SK-N-DZ (cell line): ENCODE results near the gene STXBP5.

Experiments used
- DNase-seq: peaks from one replicate; pipeline ENCODE4 v3.0.0-alpha.2; 2015; ENCODE audit warnings: low spot score

STXBP5 gene

DNA sequence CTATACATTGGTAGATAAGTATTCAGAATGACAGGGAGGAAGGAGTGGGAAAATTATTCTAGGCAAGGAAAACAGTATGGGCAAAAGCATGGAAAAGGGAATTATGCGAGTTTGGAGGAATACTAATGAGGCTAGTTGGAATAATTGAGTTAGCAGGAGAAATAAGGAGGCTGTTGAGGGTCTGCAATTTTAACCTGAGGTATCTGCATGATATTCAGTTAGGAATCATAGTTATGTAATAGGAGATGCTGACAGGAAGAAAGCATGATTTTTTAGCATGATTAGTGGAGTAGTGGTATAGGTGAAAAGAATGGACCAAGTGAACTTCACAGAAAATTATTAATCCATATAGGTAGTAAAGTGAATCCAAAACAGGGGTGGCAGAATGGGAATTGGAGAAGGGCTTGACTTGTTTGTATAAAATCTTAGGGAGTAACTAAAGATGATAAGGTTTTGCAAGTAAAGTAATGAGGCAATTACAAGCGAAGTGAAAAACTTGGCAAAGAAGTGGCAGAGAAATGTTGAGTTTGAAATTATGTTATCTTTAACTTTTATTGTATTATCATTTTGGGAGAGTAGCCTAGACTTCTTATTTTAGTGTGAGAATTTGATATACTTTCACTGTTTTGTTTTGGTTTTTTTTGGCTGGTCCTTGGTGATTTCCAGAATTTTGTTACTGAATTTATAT is 5.7 kb downstream of the STXBP5 start:
- DNase-seq: no peak

DNA sequence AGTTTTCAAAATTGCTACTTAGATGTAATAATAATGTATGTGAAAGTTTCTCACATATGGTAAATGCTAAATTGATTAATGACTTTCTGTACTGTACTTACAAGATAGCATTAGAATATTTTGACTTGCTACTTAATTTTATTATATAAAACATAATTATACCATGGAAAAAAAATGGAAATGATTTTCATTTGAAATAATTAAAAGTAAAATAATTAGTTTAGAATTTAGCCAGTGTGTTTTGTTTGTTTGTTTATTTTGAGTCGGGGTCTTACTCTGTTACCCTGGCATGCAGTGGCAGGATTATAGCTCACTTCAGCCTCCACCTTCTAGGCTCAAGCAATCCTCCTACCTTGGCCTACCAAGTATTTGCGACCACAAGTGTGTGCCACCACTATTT is 7.1 kb downstream of the STXBP5 start:
- no peak for DNase-seq

DNA sequence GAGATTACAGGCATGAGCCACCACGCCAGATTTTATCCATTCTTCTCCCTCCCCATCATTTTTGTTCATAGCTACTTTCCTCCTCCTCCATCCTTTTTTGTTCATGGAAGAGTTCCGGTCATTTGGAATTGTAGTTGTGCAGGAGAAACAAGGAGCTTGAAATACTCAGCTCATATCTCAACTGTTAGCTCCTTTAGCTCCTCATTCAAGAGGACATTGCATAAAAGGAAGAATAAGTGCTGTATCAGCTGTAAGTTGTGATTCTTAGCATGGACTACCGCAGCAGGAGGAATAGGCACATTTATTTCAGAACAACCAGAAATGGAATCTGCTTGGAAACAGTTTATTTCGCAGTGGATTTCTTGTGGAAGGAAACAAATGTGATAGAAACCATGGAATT is 7.6 kb downstream of the STXBP5 start:
- no peak for DNase-seq

DNA sequence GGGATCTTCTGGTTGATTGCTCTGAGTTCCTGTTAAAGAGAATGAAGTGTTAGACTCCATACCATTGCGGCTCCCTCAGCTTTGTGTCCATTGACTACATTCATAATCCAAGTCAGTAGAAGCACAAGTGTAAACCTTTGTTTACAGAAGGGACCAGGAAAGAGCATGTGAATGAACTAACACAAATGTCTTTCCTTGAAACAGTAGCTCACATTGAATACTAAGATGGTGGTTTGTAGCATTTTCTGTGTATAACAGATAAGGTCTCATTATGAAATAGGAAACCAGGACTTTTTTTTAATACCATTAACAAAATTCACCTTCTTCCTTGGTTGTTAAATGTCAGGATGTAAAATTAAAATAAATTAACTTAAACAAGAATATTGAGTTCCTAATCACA is 8.4 kb downstream of the STXBP5 start:
- DNase-seq: no peak

DNA sequence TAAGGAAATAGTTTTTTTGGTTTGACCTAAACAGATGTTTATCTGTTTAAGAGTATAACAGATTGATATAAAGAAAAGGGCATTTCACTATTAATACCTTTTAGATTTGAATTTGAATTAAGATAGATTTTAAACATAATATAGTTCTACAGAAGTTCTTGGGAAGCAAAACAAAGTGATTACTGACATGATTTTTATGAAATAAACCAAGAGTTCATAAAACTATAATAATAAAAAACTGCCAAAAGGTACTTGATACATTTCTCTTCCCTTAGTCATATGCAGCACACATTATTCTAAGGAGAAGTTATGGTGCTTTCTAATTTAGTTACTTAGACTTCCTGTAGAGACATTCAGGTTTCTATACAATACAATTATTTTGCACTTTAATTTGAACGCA is 9.6 kb downstream of the STXBP5 start:
- DNase-seq: no peak

DNA sequence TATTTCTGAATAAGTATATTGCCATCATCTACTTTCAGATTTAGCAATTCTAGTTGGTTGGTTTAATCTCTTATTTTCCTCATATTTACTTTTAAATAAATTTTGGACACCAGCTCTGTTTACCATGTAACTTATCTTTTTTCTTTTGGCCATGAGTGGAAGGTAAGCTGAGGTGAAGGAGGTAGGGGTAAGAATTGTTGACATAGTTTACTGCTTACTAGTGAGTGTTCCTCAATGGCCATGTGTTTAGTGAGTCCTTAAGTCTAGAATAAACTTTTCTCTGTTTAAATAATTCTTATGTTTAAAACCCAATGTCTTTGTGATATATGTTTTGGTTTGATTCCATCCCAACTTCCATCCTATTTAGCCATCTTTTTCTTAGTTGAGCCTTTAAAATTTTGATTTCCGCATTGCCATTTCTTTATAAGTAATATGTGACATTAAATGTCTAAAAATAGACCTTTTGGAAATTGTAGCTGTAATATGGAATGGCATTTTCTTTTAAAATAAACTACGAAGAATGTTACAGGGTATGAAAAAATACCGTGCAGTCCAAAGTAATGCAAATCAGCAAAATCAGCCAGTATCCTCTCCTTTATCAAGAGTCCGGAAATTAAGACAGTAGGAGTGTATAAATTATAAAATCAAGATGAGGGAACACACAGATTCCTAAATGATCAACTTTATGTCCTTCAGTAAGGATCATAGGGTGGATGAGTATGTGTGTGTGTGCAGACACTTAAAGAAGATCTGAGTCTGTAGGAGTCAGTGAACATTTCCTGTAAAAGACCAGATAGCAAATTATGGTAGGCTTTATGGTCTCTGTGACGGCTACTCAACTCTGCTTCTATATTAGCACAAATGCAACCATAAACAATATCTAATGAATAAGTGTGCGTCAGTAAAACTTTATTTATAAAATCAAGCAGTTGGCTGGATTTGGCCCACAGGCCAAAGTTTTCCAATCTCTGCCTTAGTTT is 10.3 kb downstream of the STXBP5 start:
- no peak for DNase-seq

DNA sequence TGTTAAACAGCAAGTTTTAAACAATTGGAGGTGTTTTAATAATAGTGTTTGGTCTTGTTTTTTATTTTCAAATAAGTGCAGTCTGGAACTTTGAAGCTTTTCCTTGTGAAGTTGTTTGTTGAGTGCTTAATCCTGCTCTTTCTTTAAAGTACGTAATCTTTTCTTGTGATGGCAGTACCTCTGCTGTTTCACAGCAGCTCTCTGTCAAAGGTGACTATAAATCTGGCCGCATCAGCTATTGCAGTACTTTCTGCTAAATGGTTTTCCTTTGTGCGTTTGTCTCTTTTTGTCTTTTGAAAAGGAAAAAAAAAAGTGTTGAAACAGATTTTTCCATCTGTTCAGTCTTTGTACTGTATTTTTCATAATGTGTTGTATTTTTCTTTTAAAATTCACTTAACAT is 12.7 kb downstream of the STXBP5 start:
- no peak for DNase-seq

DNA sequence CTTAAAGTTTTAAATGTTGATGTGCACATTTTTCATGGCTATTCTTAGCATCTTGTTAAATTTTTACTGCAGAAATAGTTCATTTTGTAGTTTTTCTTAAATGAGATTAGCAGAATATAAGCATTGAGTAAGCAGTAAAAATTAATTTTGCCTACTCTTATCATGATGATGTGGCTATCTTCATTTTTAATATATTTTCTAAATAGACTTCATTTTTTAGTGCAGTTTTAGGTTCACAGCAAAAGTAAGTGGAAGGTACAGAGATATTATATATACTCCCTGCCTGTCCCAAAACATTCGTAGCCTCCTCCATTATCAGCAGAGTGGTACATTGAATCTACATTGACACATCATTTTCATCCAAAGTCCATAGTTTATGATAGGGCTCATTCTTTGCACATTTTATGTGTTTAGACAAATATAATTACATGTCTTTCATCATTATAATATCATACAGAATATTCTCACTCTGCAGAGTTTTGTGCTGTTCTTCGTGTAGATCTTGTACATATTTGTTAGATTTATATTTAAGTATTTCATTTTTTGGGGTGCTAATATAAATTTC is 13.7 kb downstream of the STXBP5 start:
- no peak for DNase-seq

DNA sequence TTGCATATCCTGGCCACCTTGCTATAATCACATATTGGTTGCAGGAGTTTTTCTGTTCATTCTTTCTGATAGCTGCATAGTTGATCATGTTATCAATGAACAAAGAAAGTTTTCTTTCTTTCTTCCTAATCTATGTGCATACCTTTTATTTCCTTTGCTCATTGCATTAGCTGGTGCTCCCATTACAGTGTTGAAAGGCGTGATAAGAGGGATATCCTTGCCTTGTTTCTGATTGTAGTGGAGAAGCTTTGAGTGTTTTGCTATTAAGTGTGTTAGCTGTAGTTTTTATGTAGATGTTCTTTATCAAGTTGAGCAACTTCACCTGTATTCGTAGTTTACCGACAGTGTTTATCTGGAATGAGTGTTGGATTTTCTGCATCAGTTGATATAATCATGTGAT is 14.6 kb downstream of the STXBP5 start:
- no peak for DNase-seq

DNA sequence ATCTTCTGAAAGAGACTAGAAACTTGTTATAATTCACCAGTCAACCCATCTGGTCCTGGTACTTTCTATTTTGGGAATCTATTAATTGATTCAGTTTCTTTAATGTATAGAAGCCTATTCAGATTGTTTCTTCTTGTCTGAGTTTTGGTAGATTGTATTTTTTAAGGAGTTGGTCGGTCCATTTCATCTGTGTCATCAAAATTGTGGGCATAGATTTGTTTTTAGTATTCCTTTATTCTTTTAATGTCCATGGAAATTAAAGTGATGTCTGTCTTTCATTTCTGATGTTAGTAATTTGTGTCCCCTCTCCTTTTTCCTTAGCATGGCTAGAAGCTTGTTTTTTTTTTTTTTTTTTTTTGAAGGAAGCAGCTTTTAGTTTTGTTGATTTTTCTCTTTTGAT is 15.2 kb downstream of the STXBP5 start:
- DNase-seq: no peak

DNA sequence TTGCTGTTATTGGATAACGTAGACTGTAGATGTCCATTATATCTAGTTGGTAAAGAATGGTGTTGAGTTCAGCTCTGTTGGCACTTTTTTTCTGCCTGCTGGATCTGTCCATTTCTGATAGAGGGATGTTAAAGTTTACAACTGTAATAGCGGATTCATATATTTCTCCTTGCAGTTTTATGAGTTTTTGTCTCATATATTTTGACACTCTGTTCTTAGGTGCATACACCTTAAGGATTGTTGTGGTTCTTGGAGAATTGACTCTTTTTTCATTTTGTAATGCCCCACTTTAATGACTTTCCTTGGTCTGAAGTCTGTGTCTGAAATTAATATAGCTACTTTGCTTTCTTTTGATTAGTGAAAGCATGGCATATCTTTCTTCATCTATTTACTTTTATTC is 16.1 kb downstream of the STXBP5 start:
- DNase-seq: no peak

DNA sequence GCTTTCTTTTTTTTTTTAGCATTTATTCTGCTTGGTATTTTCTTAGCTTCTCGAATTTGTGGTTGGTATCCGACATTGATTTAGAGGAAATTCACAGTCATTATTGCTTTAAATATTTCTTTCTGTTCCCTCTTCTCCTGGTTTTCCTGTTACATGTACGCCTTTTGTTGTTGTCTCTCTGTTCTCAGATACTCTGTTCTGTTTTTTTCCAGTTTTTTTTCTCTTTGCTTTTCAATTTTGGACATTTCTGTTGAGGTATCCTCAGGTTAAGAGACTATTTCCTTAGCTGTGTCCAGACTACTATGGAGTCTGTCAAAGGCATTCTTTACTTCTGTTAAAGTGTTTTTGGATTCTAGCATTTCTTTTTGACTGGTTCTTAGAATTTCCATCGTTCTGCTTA is 17.5 kb downstream of the STXBP5 start:
- no peak for DNase-seq

DNA sequence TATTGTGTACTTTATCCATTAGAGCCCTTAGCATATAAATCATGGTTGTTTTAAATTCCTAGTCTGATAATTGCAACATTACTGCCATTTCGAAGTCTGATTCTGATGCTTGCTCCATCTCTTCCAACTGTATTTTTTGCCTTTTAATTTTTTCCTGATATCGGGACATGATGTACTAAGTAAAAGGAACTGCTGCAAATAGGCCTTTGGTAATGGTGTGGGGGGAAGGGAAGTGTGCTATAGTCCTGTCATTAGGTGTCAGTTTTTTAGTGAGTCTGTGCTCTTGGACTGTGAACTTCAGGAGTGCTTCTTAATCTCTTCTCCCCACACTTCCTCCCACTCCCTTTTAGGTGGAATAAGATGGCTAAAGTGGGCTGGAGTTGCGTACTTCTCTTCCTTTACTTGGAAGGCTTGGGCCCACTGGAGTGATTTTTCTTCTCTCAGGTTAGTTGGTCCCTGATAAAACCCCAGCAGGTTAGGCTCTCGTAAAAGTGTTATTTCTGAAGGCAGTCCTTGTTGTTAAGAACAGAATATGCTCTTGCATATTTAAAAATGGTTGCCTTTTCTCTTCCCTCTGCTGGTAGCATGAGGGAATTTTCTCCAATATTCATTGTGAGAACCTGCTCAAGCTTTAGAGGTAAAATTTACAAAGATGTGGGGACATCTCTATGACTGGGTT is 18.1 kb downstream of the STXBP5 start:
- no peak for DNase-seq

DNA sequence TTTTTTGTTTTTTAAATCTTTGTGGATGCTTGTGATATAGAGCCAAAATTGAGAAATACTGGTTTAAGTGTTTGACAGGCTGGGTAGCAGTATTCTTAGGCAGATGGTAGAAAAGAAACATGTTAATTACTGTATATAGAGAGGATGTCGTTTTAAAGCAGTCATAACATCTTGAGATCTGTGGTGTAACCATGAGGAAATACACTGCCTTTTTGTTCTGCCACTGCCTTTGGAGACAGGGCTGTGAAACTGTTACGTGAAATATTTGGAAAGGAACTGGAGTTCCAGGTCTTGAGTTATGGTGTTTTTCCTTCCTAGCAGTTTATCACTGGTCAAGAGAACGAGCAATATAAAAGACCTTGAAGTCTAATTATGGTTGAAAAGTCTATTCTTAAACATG is 19.5 kb downstream of the STXBP5 start:
- no peak for DNase-seq

DNA sequence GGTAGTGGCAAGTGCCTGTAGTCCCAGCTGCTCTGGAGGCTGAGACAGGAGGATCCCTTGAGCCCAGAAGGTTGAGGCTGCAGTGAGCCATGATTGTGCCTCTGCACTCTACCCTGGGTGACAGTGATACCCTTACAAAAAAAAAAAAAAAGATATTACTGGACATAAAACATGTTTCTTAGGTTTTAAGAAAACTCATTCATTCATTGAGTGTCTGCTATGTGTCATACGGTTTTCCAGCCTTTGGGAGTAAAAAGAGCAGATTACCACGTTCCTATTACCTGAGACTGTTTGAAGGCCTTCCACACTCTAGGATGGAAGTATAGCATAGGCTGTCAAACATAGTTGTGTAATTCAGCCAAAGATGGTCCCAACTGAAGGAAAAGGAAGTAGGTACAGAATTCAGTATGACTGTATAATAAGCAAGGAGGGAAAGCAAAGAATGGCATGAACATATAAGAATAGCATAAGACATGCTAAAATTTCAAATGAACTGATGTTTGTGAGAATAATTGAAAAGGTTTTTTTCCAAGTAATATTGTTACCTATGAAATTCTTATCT is 22.0 kb downstream of the STXBP5 start:
- DNase-seq: no peak

DNA sequence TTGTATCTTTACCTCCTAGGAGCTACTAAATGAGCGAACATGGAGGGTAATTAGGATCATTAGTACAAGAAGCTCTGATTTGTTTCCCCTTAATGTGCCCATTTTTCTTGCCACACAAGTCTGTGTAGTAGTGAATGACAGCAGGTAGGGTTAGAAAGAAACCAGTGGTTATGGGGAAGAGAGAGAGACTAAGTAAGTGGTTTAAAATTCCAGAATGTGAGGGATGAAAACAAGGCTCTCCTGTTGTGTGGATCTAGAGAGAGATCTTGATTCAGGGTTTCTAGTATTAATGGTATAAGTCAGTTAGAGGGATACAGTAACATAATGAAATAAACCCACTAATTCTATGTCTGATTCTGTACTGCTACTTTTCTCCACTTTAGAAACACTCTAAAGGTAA is 22.7 kb downstream of the STXBP5 start:
- DNase-seq: no peak

DNA sequence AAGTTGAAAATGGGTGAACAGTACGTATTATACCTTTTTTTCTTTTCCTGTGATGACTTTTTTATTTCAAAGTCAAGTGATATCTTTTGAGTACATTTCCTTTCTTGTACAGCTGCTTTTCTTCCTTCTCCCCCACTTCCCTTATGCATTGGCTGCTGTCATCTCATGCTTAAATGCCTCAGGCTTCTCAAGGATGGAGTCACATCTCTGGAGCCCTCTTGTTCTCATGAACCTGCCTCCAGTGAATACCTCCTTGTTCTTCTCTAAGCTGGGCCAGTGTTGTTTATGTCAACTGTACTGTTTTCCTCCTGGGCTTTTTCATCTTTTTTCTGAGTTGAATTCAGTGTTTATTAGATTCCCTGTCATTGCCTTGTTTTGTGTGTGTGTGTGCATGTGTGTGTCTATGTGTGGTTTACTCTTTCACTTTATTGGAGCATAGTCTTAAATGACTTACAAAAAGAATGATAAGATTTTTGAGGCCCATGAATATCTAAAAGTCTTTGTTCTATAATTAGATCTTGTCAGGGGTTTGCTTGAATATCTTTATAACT is 23.6 kb downstream of the STXBP5 start:
- DNase-seq: no peak

DNA sequence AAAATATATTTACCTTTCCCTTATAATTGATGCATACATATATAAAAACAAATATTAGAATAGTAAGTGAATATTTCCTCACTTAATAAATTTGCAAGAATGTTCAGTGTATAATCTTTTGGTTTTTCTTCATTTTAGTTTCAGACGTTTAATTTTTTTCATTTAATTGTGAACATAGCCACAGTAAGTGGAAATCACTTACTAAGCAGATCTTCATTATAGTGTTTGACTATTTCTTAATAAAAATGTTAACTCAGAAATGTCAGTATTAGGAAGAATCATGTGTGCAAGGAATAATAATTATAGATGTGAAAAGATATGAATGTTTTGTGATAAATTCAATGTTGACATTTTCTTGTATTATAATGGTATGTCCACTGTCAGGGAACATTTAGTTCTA is 27.4 kb downstream of the STXBP5 start:
- DNase-seq: no peak

DNA sequence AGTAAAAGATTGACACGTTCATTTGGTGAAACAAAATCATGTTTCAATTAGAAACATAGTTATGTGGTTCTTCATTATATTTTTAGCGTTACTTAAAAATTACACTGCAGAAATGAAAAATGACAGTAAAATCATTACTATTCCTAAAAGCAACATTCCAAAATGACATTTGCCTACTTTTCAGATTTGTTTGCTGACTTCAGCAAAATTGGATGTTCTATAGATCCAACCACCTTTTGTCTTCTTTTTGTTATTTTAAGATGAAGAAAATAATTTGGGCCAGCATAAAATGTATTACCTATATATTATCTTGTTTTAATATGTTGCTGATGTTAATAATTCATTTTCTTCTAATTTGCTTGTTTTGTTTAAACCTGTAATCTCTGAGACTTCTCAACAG is 30.5 kb downstream of the STXBP5 start:
- no peak for DNase-seq

DNA sequence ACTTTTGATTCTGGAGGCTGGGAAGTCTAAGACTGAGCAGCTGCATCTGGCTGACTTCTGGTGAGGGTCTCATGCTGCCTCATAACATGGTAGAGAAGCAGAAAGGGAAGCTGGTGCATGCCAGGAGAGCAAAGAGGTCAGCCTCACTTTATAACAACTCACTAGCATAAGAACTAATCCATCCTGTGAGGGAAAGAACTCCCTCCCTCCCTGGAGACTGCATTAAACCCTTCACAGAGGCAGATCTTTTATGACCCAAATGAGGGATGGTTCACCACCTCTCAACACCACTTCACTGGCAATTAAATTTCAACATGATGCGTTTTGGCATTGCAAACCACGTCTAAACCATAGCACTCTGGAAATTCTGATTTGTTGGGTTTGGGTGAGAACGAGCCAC is 33.9 kb downstream of the STXBP5 start:
- DNase-seq: no peak

DNA sequence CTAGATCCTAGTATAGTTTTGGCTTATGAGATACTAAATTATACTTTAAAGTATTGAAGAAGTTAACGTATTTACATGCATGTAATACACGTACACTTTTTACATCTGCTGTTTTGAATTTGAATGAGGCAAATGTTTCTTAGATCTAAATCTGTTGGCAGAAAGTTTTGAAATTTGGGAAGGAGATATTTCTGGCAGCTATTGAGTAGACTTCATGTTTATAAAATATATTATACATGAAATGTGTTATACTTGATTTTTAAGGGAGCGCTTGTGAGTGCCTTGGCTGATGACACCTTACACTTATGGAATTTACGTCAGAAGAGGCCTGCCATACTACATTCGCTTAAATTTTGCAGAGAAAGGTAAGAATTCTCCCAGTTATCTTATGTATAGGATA is 34.7 kb downstream of the STXBP5 start:
- DNase-seq: no peak

DNA sequence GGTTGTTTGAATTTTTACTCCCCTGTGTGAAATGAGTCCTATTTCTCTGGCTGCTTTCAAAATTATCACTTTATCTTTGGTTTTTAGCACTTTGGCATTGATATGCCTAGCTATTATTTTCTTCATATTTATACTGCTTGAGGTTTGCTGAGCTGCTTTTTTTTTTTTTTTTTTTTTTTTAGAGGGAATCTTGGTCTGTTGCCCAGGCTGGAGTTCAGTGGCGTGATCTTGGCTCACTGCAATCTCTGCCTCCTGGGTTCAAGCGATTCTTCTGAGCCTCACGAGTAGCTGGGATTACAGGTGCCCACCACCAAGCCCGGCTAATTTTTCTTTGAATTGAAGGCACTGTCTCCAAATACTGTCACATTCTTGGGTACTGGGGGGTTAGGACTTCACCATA is 40.6 kb downstream of the STXBP5 start:
- no peak for DNase-seq
